ENCODE data around the gene SDHA.
"Not testable (repeated sequence)": the region's sequence is repeated elsewhere in the genome, so short reads cannot be mapped to it uniquely, and the experiment has no call there.

DNA sequence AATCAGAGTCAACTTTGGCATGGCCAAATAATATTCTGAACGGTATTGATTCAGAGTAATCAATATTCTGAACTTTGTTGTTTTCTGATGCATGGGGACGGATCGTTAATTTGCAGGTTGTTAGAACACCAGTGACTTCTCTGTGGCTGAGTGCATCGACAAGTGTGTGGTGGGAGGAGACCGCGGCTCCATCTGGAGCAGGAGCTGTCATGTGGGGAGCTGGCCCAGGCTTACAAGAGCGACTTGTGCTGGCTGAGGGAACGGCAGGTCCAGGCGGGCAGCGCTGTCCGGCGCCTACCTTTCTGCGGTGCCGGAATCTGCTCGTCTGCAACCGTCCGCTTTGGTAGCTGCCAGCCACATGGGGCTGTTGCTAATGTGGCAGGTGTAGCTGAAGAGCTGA lies 9.3 kb downstream of the SDHA start:
- TF ChIP-seq, protein P1, sequence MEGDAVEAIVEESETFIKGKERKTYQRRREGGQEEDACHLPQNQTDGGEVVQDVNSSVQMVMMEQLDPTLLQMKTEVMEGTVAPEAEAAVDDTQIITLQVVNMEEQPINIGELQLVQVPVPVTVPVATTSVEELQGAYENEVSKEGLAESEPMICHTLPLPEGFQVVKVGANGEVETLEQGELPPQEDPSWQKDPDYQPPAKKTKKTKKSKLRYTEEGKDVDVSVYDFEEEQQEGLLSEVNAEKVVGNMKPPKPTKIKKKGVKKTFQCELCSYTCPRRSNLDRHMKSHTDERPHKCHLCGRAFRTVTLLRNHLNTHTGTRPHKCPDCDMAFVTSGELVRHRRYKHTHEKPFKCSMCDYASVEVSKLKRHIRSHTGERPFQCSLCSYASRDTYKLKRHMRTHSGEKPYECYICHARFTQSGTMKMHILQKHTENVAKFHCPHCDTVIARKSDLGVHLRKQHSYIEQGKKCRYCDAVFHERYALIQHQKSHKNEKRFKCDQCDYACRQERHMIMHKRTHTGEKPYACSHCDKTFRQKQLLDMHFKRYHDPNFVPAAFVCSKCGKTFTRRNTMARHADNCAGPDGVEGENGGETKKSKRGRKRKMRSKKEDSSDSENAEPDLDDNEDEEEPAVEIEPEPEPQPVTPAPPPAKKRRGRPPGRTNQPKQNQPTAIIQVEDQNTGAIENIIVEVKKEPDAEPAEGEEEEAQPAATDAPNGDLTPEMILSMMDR (IDR thresholded peaks at IDR 0.05; ENCODE audit: low read depth, low read length), result not testable (repeated sequence)
- TF ChIP-seq POLR2A (IDR thresholded peaks at IDR 0.05; ENCODE audit: extremely low read depth, insufficient read length), result not testable (repeated sequence)

All from NB4 (cell line).